ENCODE measurements around the gene ZNF175.

The ZNF175 gene

DNA sequence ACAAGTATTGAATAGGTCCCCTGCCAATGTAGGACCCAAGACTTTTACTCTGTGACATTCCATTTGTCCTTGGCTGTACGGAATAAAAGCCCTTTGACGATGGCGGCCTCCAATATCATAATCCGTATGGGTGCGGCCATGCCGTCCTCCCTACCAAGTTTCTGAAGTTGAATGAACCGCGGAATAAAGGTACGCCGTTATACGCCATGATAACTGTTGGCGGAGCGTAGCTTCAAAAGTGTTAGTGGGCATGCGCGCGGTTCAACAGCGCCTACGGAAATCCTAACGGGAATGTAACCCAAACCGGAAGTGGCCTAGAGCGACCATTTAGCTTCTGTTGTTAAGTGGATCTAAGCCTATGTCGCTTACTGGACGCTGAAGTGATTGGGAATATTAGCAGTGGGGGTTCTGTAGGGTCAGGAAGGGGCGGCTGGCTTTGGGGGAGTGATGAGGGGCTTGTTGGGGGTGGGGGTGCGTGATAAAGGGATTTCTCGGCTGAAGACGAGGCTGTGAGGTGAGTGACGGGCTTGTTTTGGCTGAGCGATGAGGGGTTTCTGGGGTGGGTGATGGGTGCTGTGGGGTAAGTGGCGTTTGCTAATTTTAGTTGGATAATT, at the start of gene ZNF175:
Gene ZNF175 (plus strand): TSS at position 322 of the 614 bp plus-strand sequence. CDS start 2,047 bp downstream, outside the sequence.
- peak; percentile 95 for DNase-seq

DNA sequence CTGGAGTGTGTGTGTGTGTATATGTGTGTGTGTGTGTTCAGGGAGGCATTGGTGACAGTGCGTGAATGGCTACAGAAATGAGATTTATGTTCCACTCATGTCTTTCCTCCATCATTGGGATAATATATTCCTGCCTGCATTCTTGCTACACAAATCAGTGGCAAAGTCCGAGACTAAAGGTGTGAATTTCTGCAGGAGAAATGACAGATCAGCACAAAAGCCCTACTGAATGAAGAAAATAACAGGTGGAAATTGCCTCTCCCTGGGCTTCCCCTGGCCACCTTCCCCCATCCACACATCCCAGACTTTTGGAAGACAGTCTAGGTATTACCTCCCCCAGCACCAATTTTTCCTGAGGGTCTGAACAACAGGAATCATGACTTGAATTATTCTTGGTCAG, 49.7 kb upstream of the ZNF175 start:
- no peak for DNase-seq

DNA sequence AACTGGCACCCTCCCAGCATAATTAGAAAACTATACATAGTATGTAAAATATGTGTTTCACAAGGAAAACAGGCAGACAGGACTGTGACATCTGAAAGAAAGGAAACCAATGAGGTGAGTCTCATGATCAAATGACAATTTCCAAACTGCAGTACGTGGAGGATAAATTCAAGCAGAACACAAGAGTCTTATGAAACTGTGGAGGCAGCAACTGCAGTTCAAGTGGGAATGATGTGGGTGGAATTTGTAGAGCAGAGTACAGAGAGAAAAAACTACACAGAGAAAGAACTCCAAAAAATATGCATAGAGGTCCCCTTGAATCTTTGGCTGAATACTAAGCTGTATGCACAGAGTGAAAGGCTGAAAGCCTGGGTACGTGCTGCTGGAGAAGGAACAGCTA, 49.3 kb upstream of the ZNF175 start:
- no peak for DNase-seq

DNA sequence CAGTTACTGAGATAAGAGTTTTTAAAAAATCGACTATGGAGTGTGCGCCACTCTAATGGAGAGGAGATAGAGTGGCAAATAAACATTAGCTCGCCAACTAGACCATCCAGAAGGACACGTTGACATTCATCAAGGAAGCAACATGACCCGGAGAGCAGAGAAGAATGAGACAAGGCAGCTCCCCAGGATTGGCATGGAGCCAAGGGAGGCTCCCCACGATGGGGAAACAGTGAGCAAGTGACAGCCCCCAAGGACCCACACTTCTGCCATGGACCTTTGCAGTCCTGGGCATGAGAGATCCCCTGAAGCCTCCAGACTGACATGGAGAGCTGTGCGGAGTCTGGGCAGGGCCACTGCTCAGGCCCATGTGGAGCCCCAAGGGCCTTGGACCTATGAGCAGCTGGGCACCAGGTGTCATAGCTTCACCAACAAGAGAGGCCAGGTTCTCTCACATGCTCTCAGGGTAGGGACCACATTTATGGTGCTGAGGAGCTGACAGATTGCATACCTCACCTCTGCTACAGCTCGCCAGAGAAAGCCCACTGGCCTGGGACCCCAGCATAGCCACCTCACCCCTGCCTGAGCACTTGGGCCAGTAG, 46.3 kb upstream of the ZNF175 start:
- no peak for DNase-seq

DNA sequence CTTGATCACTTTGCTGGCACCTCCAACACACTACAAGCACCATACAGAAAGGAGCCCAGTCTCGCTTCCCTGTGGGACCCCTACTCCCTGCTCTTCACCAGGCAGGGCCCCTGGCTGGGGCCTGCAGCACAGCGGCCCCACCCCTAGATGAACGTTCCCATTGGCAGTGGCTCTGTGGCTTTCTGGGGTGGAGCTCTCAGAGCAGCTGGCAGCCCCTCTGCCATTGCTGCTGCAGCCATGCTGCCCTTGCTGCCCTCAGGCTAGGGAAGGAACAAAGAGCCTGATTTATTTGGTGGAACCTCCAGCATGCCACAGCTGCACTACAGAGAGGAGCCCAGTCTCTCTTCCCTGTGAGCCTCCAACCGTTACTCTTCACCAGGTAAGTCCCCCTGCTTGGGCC, 45.4 kb upstream of the ZNF175 start:
- DNase-seq, result no peak

DNA sequence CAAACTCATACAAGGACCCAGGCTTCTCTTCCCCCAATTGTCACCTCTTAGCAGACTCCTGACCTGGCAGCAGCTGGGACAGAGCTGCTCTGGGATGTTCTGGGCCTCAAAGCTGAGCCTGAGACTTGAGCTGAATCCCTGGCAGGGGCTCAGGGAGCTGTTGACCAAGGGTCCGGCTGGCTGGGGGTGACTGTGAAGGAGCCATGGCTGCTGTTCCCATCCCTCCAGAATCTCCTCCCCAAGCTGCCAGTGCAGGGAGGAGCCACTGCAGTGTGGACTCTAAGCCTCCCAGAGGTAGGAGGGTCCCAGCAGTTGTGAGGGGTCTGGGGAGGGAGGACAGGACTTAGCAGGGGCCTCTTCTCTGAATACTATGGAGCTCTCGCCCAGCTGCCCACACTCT, 41.8 kb upstream of the ZNF175 start:
- DNase-seq, result no peak

DNA sequence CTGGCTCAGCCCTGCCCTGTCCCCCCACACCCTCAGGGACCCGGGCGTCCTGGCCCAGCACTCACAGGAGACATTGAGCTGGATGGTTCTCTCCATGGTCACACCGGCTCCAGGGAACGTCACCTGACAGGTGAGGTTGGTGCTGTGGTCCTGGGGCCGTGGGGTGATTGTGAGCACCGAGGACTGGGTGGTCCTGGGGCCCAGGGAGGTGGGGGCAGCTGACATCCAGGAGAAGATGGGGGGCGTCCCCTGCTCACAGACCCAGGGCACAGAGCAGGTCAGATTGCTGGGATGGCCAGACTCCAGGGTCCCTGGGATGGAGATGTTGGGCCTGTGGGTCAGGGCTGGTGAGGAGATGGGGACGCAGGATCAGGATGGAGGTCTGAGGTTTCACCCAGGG, 40.5 kb upstream of the ZNF175 start:
- DNase-seq, result no peak

DNA sequence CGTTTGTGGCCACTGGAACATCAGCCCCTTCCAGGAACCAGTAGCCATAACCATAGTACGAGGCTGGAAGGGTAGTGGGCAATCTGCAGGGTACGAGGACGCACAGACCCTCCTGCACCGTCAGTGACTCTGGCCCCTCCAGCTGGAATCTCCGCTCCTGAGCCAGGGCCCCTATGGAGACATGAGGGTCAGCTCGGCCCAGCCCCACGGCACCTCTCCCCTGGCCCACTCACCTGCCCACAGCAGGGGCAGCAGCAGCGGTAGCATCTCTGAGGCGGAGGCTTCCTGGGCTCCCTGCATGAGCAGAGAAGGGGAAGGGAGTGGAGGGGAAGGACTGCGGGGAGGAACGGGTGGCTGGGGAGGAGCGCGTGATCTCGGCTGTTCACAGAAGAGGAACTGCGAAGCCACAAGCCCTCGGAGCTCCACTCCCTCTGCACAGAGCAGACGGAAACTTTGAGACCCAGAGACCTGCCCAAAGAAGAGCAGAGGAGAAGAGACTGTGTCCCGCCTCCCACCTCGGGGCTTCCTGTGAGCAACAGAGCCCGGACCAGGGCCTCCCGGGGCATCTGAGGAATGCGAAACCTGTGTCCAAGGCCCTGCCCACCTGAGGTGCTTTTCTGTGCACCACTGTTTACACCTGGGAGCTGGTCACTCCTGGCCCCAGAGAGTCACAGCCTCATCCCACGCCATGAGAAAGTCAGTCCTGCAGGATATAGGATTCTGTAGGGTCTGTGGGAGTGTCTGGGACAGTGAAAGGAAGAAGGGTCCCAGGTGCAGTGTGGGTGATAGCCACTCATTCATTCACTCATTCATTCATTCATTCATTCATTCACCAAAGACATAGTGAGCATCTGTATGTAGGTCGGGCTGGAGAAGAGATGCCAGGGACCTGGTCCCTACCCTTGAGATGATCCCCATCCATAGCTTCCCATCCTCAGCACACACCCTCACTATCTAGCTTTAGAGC, 39.5 kb upstream of the ZNF175 start, which contains the start of gene SIGLEC6:
Gene SIGLEC6 (minus strand): TSS at position 322 of the 967 bp plus-strand sequence. CDS start 22 bp downstream, at position 300.
- no peak for DNase-seq

DNA sequence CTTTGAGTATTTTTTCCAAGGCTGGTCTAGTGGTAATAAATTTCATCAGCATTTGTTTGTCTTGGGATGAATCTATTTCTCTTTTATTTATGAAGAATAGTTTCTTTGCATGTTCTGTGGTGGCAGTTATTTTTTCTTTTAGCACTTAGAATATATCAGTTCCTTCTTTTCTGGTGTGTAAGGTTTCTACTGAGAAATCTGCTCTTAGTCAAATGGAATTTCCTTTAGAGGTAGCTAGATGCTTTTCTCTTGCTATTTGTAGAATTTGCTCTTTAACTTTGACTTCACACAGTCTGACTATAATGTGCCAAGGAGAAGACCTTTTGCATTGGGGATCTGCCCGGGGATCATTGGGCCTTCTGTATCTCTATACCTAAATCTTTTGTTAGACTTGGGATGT, 35.5 kb upstream of the ZNF175 start:
- no peak for DNase-seq

DNA sequence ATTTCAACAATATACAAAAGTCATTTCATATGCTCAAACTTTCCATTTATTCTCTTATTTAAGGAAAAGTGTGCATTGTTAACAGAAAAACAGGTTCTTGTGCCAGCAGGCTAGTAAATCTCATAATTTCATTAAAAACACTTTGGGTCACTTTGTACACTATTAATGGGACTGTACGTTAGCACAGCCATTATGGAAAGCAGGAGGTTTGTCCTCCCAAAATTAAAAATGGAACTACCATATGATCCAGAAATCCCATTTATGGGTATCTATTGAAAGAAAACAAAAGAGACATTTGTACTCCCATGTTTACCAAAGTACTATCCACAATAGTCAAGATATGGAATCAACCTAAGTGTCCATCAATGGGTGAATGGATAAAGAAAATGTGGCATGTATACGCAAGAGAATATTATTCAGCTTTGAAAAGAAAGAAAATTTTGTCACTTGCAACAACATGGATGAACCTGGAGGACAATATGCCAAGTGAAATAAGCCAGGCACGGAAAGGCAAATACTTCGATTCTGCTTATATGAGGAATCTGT, 31.2 kb upstream of the ZNF175 start:
- no peak for DNase-seq

DNA sequence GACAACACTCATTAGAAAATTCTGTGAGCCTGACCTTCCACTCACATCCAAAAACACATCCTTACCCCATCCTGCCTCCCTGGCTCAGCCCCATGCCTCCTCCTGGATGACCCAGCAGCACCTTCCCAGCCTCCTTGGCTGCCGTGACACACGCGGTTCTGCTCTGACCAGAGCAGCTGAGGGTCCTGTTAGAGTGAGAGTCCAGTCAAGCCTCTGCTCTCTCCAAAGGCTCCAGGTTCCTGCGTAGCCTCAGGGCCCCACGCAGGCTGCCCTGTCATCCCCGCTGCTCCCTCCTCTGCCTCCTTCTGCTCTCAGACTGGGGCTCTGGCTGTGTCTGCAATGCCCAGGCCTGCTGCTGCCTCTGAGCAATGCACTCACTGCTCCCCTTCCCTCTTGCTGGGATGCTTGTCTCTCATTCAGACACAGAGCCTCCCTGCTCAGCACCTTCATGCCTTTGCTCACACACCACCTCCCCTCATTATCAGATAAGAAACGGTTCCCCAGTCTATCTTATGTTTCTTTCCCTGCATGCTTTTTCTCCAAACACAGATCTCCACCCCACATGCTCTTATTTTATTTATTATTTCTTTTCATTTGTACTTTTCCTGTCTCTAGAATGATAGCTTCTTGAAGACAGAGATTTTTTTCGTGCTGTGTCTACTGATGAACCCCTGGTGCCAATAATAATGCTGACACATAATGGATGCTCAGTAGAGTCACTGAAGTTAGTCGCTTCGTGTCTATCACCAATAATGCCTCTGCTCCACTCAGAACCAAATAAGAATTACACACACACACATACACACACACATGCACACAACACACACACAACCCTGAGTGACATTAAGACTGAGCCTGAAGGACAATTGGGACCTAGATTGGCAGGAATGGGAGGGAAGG, 29.4 kb upstream of the ZNF175 start:
- no peak for DNase-seq

DNA sequence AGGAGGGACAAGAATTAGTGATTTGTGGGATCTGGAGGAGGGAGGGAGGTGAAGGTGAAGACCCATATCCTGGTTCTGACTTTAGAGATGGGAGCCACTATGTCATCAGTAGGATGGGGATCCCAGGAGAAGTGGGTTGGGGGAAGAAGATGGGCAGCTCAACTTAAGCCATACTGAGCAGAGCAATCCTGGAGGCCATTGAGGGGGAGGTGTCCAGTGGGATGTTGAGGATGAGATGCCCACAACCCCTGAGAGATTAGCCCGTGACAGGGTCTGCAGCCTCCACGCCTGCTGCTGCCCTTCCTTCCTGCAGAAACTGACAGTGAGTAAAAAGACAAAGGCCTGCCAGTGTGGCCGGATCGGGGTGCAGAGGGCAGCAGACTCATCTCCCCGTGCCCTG, 28.4 kb upstream of the ZNF175 start:
- no peak for DNase-seq

DNA sequence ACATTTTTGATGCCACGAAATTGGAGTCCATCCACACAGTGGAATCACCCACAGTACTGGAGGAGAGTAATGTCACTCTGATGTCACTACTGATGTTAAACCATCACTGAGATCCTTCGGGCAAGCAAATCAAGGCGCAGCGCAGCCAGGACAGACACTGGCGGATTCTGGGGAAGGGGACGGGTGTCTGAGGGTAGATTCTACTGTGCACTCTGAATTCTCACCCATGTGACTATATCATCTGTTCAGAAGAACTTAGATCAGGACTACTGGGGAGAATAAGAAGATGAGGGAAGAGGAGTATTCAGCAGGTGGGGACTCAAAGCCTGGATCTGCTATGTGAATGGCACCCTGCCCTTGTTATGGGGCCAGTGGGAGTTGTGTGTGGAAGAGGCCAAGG, 27.0 kb upstream of the ZNF175 start:
- DNase-seq, result no peak

DNA sequence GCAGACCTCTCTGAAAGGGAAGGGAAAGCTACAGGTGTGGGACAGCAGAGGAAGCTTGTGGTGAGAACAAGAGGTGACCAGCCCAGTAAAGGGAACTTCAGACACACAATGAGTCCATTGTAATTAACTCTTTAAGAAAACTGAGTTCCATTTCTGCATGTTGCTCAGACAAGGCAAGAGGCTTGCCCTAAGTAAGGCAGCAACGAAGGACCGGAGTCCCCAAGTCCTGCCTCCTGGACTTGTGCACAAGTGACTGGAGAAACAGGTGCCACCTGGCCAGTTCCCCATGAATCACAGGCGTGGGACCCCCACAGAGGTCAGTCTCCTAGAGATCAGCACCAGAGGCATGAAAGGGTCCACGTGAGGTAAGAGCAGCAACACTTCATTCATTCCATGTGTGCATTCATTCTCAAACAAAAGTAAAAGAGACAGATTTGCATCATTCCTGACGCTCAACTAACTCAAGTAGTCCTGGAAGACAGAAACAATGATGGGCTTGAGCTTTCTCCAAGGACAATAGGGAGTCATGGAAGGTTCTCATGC, 24.9 kb upstream of the ZNF175 start:
- no peak for DNase-seq

DNA sequence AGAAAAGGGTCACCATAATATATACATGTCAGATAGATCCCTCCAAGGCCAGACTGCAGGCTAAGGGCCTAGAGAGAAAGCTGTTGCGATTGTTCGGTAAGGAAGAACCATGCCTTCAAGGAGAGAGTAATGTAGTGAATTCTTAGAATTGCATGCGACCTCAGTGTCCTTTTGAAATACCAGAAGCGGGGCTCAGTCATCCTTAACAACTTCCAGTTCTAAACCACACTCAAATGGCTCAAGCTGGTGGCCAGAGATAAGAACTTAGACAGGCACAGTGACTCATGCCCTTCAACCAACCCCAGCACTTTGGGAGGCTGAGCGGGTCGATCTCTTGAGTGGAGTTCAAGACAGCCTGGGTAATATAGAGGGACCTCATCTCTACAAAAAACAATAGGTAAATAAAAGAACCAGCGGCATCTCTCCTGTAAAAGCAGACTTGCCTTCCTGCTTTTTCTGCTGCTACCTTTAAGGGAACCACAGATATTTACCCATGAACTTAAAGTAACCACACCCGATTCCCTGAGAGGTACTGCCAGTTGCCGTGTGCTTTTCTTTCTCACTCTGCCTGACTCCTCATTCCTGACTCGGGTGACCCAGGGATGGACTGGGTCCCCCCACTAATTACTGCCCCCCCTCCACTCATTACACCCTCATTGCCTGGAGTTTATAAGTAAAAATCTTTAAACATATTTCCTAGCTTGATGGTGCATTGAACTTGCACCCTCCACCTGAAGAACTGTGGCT, 24.3 kb upstream of the ZNF175 start:
- no peak for DNase-seq

DNA sequence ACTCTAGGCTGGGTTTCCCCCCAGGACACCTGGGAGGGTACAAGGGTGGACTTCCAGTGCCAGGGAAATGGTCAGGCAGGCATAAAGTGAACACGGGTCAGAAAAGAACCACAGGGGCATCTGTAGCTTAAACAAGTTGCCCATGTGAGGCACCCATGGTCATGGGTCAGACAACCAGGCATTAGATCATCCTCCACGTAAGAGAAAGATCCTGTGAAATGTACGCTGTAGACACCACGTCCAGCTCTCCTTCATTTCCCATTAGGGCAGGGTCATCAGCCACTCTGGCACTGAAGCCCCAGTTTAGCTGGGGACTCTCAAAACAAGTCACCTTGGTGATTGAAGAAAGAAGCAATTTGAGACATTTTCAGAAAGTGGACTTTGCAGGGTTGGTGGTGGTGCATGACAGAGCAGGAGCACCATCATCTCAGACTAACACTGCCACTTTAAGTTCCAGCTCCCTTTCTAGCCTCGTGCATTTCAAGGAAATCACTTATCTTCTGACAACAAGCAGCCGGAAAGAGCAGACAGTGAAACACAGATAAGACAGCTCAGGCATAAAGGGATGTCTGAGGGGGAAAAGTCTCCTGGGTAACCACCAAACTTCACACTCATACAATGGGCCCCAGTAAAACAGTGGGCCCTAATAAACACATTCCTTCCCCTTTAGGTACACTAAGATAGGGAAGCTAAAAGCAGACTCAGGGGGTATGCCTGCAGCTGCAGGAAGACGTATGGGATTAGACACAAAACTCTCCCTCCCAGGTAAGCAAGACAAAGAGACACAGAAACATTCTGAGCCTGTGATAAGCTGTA, 23.5 kb upstream of the ZNF175 start:
- no peak for DNase-seq

DNA sequence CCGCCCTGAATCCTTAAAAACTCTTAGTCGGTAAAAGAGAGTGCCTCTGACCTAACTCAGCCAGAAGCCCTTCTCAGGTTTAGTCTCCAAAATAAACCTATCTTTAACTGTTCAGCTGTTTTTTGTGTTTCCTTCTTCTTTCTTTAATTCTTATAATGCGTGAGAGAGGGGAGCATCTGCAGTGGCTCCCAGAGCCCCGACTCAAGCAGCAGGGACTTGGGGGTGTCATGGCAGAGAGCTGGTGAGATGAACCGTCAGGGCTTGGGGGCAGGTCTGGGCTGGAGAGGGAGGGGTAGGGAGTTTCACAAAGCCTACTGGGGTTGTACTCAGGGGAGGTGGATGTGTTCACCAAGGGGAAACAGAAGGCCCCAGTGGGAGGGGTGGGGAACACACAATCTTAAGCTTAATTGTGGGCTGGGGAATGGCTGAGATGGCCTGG, 22.9 kb upstream of the ZNF175 start:
- no peak for DNase-seq

DNA sequence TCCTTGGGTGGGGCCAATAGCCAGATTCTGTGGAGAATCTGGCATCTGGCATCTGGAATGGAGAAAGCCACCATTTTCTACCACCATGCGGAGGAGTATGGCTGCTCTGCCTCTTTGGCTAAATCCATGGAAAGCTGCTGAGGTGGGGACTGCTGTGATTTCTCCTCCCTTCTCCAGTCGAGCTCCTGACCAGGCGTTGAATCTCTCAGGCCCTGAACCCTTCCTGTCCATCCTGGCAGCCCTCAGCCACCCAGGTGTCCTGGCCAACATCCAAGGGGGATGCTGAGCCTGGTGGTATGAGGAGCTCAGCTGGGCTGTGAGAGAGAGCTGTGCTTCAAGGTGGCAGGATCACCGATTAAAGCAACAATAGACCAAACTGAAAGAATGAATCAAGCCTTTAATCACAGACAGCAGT, 22.2 kb upstream of the ZNF175 start:
- no peak for DNase-seq

DNA sequence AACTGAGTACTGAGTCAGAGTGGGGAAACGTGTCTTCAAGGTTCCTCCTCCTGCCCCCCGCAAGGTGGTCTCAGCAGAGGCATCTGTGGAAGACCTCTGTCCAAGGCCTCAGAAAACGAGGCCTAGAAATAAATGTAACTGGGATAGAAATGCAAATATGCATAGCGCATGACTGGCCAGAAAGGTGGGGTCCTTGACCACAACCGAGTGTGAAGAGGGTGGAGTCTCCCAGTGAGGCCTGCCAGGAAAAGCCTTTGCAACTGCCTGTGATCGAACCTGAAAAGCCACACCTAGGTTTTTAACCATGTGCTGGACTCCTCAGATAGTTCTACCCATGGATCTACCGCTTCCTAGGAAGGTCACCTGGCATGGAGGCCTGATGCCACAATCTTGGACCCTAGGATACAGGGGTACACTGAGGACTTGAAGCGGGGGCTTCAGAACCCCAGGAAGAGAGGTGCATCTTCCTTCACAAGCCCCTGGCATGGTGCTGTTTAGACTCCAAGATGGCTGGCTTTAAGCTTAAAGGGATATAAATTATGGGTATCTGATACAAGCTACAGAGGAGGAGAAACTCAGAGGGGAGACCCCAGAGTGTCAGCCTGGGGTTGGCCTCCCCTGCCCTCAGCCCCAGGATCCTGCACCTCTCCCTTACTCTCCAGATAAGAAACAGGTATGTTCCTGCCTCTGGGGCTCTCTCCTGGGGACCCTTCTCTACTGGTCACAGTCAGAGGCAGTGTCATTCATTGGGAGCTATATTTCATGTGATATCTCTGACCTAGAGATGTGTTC, 21.4 kb upstream of the ZNF175 start:
- DNase-seq, result no peak
